Activated T-helper 2 cell treated with anti-CD3 and anti-CD28 coated beads, Interferon-gamma antibody, Interleukin-2, Interleukin-4, amounts not matched to agents 10 μg/mL and 5 μg/mL and 100 μg/mL, durations not matched to agents 14 hours and 24 hours and 36 hours (primary cell): ENCODE data around the gene OPN1MW. TPM values are rescaled to one million over a fixed set of nuclear protein-coding genes. Genes with fewer than 3 reads are reported as not detected.
"Not testable (repeated sequence)": the region's sequence is repeated elsewhere in the genome, so short reads cannot be mapped to it uniquely, and the experiment has no call there.

Experiments used
- DNase-seq: peaks from one replicate; pipeline ENCODE4 v3.0.0; 2021; ENCODE audit warnings: low spot score
- H3K27ac Mint-ChIP-seq: one replicate; pipeline ENCODE4 v1.8.0; 2021; ENCODE audit warnings: mixed read lengths
- H3K27me3 Mint-ChIP-seq: one replicate; pipeline ENCODE4 v1.8.0; 2021; ENCODE audit warnings: low read depth, mixed read lengths
- H3K36me3 Mint-ChIP-seq: one replicate; pipeline ENCODE4 v1.8.0; 2021; ENCODE audit warnings: low read depth, mixed read lengths
- H3K4me1 Mint-ChIP-seq: one replicate; pipeline ENCODE4 v1.8.0; 2021; ENCODE audit warnings: low read depth, mixed read lengths
- H3K4me3 Mint-ChIP-seq: one replicate; pipeline ENCODE4 v1.8.0; 2021; ENCODE audit warnings: low read depth, mild to moderate bottlenecking, moderate library complexity, mixed read lengths
- H3K9me3 Mint-ChIP-seq: one replicate; pipeline ENCODE4 v1.8.0; 2021; ENCODE audit warnings: mixed read lengths
- intact Hi-C: fragments of 100-400 bp; cut with micrococcal nuclease; formaldehyde crosslinking; loops from one replicate; pipeline ENCODE4 v1.15.1; 2023
- total RNA-seq: library from RNA; stranded (reverse); gene quantifications from 2 replicates; pipeline ENCODE4 v1.2.3, GENCODE V29; 2022

The OPN1MW gene
- total RNA-seq, 1 donor from 2014 or later, result not detected

DNA sequence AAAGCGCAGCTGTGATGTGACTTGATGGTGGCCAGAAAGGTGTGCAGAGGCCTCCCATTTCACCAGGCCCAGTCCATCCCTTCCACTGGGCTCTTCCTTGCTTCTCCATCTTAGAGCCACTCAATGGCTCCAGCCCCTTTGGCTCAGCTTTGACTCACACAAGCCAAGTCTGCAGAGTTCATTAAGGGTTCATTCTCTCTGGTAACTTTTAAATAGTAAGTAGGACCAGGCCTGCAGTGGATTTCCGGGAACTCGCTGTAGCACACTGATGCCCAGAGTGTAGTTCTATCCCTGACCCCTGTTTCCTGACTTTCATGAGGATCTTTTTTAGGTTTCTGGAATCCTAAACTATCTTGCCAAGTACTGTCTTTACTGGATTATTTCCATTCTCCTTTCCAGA is 49.0 kb downstream of the OPN1MW start:
- H3K4me3 Mint-ChIP-seq, H3K4me1 Mint-ChIP-seq, H3K9me3 Mint-ChIP-seq, H3K27ac Mint-ChIP-seq, H3K36me3 Mint-ChIP-seq, H3K27me3 Mint-ChIP-seq, DNase-seq, intact Hi-C loops: not testable (repeated sequence)

DNA sequence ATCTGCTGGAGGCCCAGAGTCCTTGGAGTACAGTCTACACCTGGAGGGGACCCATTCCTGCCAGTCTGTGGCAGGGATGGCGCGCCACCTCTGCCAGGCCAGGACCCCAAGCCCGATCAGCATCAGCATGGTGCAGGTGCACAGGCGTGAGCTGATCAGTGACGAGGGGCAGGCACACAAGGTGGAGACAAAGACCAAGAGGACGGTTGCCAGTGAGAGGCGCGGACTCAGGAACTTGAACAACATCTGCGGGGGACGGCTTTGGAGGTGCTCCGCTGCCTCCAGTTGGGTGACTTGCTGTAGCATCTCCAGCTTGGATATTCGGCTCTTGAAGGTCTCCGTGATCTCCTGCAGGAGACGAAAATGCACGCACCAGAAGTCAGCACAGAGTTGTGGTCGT is 51.2 kb downstream of the OPN1MW start:
- intact Hi-C loops, H3K4me1 Mint-ChIP-seq, H3K9me3 Mint-ChIP-seq, H3K27me3 Mint-ChIP-seq, H3K36me3 Mint-ChIP-seq, DNase-seq, H3K27ac Mint-ChIP-seq, H3K4me3 Mint-ChIP-seq: not testable (repeated sequence)

DNA sequence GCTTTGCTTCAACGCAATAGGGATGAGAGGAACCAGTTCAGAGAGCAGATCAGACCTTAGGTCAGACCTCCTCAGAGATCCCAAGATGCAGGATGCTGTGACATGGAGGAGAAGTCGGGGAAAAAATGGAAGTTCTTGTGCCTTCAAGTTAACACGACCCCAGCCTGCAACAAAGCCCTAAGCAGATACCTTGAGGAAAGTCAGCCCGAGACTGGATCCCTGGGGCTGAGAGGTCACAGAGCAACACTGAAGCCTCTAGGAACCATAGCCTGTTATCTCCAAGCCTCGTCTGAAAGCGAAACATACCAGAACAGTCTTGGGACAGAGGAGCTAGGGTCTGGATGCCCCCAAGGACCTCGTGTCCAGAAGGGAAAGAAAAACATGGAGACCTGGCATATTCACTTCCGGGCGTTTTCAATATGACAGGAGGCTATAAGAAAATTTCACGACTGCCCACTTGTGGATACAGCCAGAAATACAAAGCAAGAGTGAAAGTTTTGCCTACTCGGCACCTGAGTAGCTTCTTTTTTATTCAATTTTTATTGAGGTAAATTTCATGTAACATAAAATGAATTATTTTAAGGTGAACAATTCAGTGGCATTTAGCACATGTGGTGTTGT is 56.7 kb downstream of the OPN1MW start:
- not testable (repeated sequence) for H3K4me3 Mint-ChIP-seq, H3K36me3 Mint-ChIP-seq

DNA sequence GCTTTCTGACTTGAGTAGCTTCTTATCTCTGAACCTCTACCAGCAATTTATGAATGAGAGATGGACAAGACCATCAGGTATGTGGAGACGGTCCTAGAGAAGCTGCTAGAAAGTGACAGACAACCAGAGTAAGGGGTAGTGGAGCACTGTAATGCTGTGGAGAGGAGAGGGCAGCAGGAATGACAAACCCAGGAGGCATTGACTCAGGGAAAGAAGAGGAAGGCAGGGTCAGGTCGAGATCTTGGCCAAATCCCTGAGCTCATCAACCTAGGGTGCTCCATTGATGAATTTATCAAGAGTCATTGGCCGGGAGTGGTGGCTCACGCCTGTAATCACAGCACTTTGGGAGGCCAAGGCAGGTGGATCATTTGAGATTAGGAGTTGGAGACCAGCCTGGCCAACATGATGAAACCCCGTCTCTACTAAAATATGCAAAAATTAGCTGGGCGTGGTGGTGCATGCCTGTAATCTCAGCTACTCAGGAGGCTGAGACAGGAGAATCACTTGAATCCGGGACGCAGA is 57.6 kb downstream of the OPN1MW start:
- intact Hi-C loops, H3K27me3 Mint-ChIP-seq, DNase-seq, H3K9me3 Mint-ChIP-seq, H3K4me3 Mint-ChIP-seq, H3K27ac Mint-ChIP-seq, H3K4me1 Mint-ChIP-seq, H3K36me3 Mint-ChIP-seq: not testable (repeated sequence)

More for the DNA sequence above, 56.7 kb downstream of the OPN1MW start:
- H3K27me3 Mint-ChIP-seq, H3K9me3 Mint-ChIP-seq, H3K27ac Mint-ChIP-seq, intact Hi-C loops, DNase-seq, H3K4me1 Mint-ChIP-seq: not testable (repeated sequence)

Other genes starting within 250 kb of the OPN1MW start
- gene NAA10, start 247.6 kb upstream of the OPN1MW start, total RNA-seq, result 127 and 128 TPM in 2 replicates
- gene RENBP, start 238.0 kb upstream of the OPN1MW start, total RNA-seq, result 11.4 and 12.4 TPM in 2 replicates
- 107 and 108 TPM in 2 replicates for gene HCFC1, start 210.8 kb upstream of the OPN1MW start, total RNA-seq
- gene TMEM187, start 209.8 kb upstream of the OPN1MW start, total RNA-seq, result 2.1 and 2.7 TPM in 2 replicates
- gene IRAK1, start 162.7 kb upstream of the OPN1MW start, total RNA-seq, result 150 and 151 TPM in 2 replicates
- gene MECP2, start 84.9 kb upstream of the OPN1MW start, total RNA-seq, result 58.2 and 58.4 TPM in 2 replicates
- gene OPN1LW, start 38.4 kb upstream of the OPN1MW start, total RNA-seq, result not detected in 2 replicates
- gene OPN1MW2, start 37.2 kb downstream of the OPN1MW start, total RNA-seq, result not detected in 2 replicates
- not detected in 2 replicates for gene OPN1MW3, start 75.0 kb downstream of the OPN1MW start, total RNA-seq
- gene TEX28, start 112.5 kb downstream of the OPN1MW start, total RNA-seq, result not detected in 2 replicates
- gene TKTL1, start 113.2 kb downstream of the OPN1MW start, total RNA-seq, result 0.07 and 0.09 TPM in 2 replicates
- 1,005 and 1,026 TPM in 2 replicates for gene FLNA, start 192.0 kb downstream of the OPN1MW start, total RNA-seq
- gene EMD, start 196.7 kb downstream of the OPN1MW start, total RNA-seq, result 95.6 and 98.8 TPM in 2 replicates
- gene RPL10, start 215.8 kb downstream of the OPN1MW start, total RNA-seq, result 2,692 and 2,787 TPM in 2 replicates
- 18.1 TPM in 2 replicates for gene DNASE1L1, start 226.7 kb downstream of the OPN1MW start, total RNA-seq
- 77.3 TPM in 2 replicates for gene TAFAZZIN, start 228.9 kb downstream of the OPN1MW start, total RNA-seq
- gene ATP6AP1, start 246.1 kb downstream of the OPN1MW start, total RNA-seq, result 47.4 and 48.9 TPM in 2 replicates